CD1c-positive myeloid dendritic cell (primary cell): Measurements from ENCODE around the gene MAP2K3.

Experiments
- DNase-seq: peaks from one replicate; pipeline ENCODE4 v3.0.0-alpha.2; 2016; ENCODE audit errors: extremely low spot score

The MAP2K3 gene

GRCh38 chr17:21282850-21283249 is 1.7 kb upstream of the MAP2K3 start:
- no peak for DNase-seq

- peak; percentile 75 for DNase-seq
These were observed 811 bp upstream of the MAP2K3 start for GRCh38 chr17:21283482-21284318.

DNA sequence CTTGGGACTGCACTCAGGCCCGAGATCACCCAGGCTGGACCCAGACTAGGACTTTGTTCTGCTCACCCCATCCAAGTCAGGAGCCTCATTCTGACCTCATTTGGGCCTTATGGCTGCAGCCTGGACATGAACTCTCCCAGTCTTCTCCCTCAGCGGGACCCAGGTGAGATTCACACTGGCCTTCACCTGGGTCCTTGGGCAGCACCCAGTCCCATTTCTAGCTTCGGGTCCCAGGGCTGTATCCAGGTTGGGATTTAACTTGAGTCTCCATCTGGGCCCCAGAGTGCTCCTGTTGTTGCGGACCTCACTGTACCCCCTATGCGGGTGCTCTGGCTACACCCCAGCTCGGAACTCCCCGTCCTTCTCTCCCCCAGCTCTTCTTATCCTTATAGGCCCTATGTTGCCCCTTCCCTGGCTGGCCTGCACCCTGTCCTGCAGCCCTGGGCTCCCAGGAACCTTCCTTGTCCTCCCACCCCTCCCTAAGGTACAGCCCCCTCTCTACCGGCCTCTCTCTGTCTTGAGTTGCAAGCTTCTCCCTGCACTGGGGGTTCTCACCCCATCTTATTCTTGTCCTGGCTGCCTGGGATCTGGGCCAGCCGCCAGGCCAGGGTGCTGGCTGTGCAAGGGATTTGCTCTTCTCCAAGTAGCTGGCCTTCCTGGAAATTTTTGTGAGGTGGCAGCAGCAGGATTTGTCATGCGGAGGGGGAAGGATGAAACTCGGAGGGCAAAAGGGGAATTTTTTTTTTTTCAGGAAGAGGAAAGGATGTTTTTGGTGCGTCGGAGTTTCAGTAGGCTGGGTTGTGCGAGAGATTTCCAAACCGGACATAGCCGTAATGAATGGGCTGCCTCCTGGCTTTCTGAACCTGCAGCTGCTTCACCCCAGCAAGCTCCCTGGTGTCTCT is 904 bp downstream of the MAP2K3 start:
- peak; percentile 86 for DNase-seq

GRCh38 chr17:21286066-21286770 is 1.7 kb downstream of the MAP2K3 start:
- DNase-seq = peak; percentile 94

GRCh38 chr17:21286909-21287702 is 2.6 kb downstream of the MAP2K3 start:
- no peak for DNase-seq

DNA sequence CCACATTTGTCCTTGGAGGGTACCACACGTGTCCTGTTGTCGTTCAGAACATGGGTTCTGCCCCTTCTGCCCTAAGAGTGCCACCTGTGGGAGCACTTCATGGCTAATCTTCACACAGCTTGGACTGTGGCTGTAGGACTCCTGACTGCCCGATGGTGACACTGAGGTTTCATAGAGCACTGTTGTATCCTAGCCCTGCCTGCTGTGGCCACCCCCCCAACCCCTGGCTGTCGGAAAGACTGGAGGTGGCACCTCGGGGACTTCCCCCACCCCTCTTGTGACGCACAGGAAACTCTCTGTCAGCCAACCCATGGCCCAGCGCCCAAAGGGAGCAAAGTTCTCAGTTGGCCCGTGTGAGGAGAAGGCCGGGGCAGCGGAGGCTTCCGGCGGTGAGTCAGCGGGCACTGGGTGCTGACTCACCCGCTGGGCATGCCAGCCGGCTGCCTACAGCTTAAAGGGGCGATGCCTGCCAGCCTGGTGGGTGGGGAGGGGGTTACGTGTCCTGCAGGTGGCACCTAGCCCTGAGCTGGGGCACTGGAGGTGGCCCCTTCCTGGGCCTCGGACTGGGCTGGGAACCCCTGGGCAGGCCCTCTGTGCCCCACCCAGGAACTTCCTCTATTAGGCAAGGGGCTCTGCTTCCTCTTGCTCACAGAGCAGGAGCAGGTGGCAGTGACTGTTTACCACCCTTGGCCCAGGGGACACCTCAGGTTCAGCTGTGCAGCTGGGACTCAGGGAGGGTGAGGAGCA is 3.4 kb downstream of the MAP2K3 start:
- DNase-seq = peak; percentile 98

- peak; percentile 57 for DNase-seq
These were observed 4.1 kb downstream of the MAP2K3 start for GRCh38 chr17:21288571-21289017.

- DNase-seq = no peak
These were observed 4.8 kb downstream of the MAP2K3 start for GRCh38 chr17:21289175-21289901.

GRCh38 chr17:21289902-21290571 is 5.5 kb downstream of the MAP2K3 start:
- DNase-seq = no peak

DNA sequence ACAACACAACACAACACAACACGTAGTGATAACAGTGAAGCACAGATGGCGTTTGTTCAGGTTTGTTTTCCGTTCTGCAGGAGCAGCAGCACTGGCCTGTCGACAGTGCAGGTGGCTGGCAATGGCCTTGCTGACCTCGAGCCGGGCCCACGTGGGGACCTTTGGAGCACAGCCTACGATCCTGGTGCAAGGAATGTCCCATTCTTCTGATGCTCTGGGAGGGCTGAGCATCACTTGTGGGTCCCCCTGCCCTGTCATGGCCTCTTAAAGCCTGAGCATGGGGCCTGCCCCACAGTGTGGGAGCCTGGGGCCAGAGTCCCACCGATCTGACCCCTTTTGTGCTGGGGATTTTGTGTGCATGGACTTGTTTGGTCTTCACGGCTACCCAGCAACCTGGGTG is 6.8 kb downstream of the MAP2K3 start:
- no peak for DNase-seq

DNA sequence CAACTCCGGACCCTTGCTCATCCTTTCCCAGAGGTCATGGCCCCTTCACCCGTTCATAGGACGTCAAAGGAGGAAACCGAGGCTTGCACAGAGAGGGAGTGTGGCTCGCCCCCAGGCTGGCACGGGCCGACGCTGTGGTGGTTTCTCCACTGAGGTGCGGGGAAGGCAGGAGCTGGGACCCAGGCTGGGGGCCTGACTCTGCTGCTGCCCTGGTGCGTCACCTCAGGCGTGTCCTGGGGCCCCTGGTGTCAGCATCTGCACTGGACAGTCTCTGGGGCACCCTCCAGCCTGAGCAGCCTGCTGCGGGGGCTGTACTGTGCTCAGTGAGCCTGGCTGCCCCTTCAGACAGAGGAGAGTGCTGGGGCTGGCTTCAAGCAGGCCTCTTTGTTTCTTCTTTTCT is 7.4 kb downstream of the MAP2K3 start:
- DNase-seq = no peak

- DNase-seq = no peak
These were observed 8.6 kb downstream of the MAP2K3 start for GRCh38 chr17:21292867-21293830.

GRCh38 chr17:21293831-21294210 is 9.3 kb downstream of the MAP2K3 start:
- no peak for DNase-seq

GRCh38 chr17:21294321-21295035 is 10.0 kb downstream of the MAP2K3 start:
- no peak for DNase-seq

- DNase-seq = peak; percentile 1
These were observed 10.8 kb downstream of the MAP2K3 start for GRCh38 chr17:21295036-21295952.
